ENCODE data around the gene TLE3.
"Not testable (repeated sequence)": the region's sequence is repeated elsewhere in the genome, so short reads cannot be mapped to it uniquely, and the experiment has no call there.

TLE3 gene

GRCh38 chr15:70097321-70098152, at the start of gene TLE3:
Gene TLE3, minus strand, starts transcription at chr15:70097917. Its CDS starts 1,119 bp downstream, at chr15:70096798.
- DNase-seq, result peak; percentile 95

GRCh38 chr15:70147178-70147760, 49.6 kb upstream of the TLE3 start:
- no peak for DNase-seq

GRCh38 chr15:70146771-70147170, 49.1 kb upstream of the TLE3 start:
- DNase-seq, result no peak

- no peak for DNase-seq
These were observed 48.4 kb upstream of the TLE3 start for GRCh38 chr15:70146162-70146561.

- DNase-seq, result no peak
These were observed 47.5 kb upstream of the TLE3 start for GRCh38 chr15:70145261-70145660.

GRCh38 chr15:70142322-70143191, 44.8 kb upstream of the TLE3 start:
- DNase-seq, result no peak

GRCh38 chr15:70142072-70142321, 44.3 kb upstream of the TLE3 start:
- no peak for DNase-seq

- DNase-seq, result no peak
These were observed 43.8 kb upstream of the TLE3 start for GRCh38 chr15:70141376-70142071.

- no peak for DNase-seq
These were observed 43.0 kb upstream of the TLE3 start for GRCh38 chr15:70140543-70141375.

GRCh38 chr15:70140025-70140542, 42.4 kb upstream of the TLE3 start:
- no peak for DNase-seq

- DNase-seq, result no peak
These were observed 40.2 kb upstream of the TLE3 start for GRCh38 chr15:70137967-70138366.

GRCh38 chr15:70137021-70137420, 39.3 kb upstream of the TLE3 start:
- DNase-seq, result not testable (repeated sequence)

GRCh38 chr15:70133781-70134421, 36.2 kb upstream of the TLE3 start:
- DNase-seq, result no peak

- no peak for DNase-seq
These were observed 35.6 kb upstream of the TLE3 start for GRCh38 chr15:70133296-70133695.

- DNase-seq, result no peak
These were observed 34.9 kb upstream of the TLE3 start for GRCh38 chr15:70132571-70132970.

GRCh38 chr15:70132139-70132538, 34.4 kb upstream of the TLE3 start:
- DNase-seq, result no peak

- no peak for DNase-seq
These were observed 30.9 kb upstream of the TLE3 start for GRCh38 chr15:70128414-70129140.

- DNase-seq, result no peak
These were observed 30.2 kb upstream of the TLE3 start for GRCh38 chr15:70127770-70128413.

- peak; percentile 29 for DNase-seq
These were observed 29.6 kb upstream of the TLE3 start for GRCh38 chr15:70127288-70127746.

GRCh38 chr15:70126362-70126761, 28.6 kb upstream of the TLE3 start:
- DNase-seq, result no peak

Data from DMS 273 treated with DMSO at 0.1 percent for 48 hours (cell line).